GM19395 (cell line): Measurements from ENCODE around the gene GNB5.
"Not testable (repeated sequence)": the region's sequence is repeated elsewhere in the genome, so short reads cannot be mapped to it uniquely, and the experiment has no call there.

Experiments used
- ATAC-seq: cut with Tn5 transposase; IDR thresholded peaks from one replicate; pipeline ENCODE4 v1.9.1; 2021; ENCODE audit warnings: mild to moderate bottlenecking, moderate library complexity; ENCODE audit not compliant: unreplicated experiment

GNB5 gene

DNA sequence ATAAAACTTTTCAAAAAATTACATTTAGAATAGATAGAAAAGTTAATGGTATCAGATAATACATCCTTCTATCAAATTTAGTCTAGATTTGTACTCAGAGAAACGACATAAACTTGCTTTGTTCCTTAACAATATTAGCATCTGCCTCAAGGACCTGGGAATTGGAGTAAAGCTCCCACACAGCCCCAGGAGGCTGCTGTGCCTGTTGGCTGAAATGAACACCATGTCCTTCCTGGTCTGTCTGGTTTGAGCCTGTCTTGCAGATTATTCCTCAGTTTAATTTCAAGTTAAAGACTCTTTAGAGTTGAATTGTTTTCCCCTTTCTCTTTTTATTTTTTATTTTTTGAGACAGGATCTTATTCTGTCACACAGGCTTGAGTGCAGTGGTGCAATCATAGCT is 19.4 kb downstream of the GNB5 start:
- no peak for ATAC-seq

GRCh38 chr15:52171386-52171785 is 19.8 kb downstream of the GNB5 start:
- no peak for ATAC-seq

GRCh38 chr15:52170199-52170598 is 21.0 kb downstream of the GNB5 start:
- ATAC-seq = not testable (repeated sequence)

GRCh38 chr15:52165494-52166131 is 25.6 kb downstream of the GNB5 start:
- not testable (repeated sequence) for ATAC-seq

GRCh38 chr15:52164631-52165265 is 26.4 kb downstream of the GNB5 start:
- no peak for ATAC-seq

DNA sequence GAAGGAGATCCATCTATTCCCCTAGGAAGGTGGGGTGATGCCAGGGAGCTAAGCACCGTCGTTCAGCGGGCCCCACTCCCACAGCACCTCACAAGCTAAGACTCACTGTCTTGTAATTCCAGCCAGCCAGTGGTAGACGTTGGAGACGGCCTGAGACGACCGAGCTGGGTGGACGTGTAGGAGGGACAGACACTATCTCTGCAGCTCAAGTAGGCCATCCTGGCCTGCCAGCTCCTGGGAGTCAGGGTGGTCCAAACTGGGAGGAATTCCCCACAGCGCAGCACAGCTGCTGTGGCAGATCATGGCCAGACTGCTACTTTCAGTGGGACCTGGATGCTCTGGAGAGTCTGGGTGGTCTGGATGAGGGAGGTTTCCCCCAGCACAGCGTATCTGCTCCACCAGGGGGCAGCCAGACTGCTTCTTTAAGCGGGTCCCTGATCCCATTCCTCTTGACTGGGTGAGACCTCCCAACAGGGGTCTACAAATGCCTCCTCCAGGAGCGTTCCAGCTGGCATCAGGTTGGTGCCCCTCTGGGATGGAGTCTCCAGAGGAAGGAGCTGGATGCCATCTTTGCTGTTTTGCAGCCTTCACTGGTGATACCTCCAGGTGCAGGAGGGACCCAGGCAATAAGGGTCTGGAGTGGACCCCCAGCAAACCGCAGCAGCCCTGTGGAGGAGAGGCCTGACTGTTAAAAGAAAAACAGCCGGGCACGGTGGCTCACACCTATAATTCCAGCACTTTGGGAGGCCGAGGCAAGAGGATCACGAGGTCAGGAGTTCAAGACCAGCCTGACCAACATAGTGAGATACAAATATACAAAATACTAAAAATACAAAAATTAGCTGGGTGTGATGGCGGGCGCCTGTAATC is 27.6 kb downstream of the GNB5 start:
- ATAC-seq = no peak

GRCh38 chr15:52162876-52163275 is 28.3 kb downstream of the GNB5 start:
- ATAC-seq = no peak

DNA sequence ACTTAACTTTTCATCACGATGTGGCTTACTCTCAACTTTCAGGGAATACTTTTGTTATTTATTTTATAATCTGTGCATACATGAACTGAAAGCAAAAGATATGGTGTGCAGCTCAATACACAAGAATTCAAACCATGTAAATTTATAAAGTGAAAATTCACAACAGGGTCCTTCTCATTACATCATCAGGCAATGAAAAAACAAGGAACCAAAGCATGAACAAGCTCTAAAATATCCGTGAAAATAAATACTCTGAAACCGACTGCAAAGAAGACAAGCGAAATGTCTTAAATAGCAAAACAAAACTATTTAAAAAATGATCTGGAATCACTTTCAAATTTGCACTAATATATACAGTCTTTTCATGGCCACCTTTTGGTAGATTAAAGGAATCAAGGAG is 28.9 kb downstream of the GNB5 start:
- ATAC-seq = no peak

DNA sequence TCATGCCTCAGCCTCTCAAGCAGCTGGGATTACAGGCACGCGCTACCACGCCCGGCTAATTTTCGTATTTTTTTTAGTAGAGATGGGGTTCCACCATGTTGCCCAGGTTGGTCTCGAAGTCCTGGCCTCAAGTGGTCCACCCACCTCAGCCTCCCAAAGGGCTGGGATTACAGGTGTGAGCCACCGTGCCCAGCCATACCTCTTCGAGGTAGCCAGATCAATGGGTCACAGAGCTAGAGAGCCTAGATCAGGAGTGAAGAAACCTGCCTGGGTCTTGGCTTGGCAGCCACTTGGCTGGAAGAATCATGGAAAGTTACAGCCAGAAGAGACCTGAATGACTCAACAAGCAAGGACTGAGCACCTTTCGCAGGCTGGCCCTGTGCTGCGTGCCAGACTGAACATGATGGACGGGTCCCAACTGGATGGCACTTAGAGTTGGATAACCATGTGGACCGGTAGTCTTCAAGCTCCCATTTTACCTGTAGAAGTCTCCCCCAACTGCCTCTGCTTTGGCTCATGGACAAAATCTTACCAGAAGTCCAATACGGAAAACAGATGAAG is 29.7 kb downstream of the GNB5 start:
- no peak for ATAC-seq

GRCh38 chr15:52159645-52160044 is 31.5 kb downstream of the GNB5 start:
- no peak for ATAC-seq

DNA sequence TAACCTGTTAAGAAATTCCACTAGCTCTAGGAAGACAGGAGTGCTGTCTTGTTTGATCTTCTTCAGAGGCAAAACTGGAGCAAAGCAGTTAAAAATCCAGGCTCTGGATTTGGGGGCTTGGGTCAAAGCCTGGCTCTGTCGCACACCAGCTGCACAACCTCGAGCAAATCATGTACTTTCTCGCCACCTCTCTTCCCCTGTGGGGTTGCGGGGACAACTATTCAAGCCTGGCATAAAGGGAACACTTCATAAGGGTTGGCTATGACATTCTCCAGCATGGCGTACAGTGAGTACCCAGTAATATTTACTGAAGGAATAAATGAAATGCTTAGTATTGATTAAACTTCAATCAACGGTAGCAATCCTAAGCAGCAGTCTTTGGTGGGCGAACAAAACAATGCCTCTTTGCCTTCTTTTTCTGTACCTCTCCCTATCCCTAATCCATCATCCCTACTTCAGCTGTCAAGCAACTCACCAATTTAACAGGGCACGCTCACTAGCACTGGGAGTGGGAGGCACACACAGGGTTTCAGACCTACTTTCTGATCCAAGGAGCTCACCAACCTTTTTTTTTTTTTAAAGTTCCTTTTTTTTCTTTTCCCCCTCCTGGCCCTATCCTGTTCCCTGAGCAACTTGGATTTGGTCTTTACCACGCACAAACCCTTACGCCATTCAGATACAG is 33.0 kb downstream of the GNB5 start:
- ATAC-seq = no peak

- no peak for ATAC-seq
Measured at GRCh38 chr15:52155878-52156277, 35.3 kb downstream of the GNB5 start.

DNA sequence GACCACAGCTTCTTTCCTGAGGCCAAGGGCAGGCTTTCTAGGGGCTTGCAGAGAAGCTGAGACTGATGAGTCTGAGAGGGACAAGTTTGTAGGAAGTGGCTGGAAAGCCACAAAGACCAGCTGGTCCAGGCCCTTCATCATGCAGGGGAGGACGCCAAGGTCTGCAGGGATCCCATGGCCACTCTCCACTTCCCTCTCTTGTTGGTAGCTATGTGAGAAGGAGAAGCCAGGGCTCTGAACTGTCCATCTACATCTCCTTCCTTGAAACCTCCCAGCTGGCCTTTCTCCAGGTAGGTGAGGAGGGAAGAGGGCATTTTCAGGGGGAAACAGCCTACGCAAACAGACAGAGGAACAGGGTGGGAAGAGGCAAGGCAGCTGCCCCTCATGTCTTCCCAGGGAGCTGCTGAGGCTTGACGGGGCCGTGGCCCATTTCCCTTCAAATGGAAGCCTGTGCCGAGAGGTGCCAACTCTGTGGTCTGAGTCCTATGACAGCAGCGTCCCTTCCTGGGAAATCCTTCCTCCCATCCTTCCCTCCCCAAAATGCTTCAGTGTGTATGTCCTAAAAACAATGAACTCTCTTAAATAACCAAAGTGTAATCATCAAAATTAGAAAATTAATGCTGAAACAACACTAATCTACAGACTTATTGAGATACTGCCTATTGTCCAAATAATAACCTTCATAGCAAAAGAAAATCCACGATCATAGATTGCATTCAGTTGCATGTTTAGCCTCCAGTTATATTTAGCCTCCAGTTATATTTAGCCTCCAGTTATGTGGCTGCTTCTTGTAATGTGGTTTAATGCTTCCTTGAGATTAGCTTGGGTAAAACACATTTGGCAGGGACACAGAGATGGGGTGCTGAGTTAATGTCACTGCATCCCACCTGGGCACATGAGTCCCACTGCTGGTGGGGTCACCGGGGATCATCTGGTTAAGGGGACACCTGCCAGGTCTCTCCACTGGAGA is 36.0 kb downstream of the GNB5 start:
- no peak for ATAC-seq

- ATAC-seq = no peak
Measured at GRCh38 chr15:52153900-52154895, 37.0 kb downstream of the GNB5 start.

DNA sequence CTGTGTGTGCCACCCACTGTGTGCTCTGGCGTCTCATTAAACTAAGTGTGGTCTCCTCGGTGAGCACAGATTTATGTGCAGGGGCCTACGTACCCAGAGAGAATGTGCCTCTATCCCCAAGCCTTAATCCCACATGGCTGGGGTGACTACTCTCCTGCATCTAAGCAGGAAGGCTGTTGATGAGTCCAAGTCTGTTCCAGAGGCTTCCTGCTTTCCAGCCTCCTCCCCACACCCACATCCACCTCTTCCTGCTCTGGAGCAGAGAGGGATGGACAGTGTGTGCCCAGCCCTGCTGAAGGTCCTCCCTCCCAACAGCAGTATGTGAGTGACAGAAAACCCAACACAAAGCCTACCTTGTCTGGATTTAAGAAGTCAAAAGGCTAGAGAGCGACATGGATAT is 39.8 kb downstream of the GNB5 start:
- ATAC-seq = no peak

- no peak for ATAC-seq
Measured at GRCh38 chr15:52150871-52151270, 40.3 kb downstream of the GNB5 start.

DNA sequence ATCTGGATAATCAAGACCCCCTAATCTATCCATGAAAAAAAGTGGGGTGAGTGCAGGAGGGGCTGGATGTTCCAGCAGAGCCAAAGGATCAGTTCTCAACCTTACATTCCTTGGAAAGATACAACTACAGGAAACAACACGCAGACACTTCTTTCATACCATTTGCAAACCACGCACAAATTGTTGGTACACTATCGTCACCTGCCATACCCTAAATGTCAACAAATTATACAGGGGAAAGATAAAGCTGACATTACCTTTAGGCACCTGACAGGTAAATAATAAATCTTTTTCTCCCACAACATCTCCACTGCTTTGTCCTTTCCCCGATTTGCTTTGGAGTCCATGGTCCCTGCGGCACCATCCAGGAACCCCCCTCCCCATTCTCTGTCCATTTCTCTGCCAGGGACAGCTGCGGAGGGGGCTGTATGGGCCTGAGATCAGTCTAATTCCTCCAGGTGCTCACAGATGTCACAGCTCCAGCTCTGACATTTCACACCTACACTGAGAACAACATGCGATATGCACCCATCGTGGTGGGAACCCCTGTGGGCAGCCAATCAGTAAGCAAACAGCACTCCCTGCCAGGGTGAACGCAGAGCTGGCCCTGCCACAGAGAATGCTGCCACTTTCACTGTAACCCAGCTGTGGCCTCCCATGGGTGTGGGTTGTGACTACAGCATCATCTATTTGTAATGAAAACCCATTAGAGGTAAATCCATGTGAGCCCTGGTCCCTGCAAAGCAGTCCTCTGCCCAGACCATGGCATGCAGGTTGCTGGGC is 41.0 kb downstream of the GNB5 start:
- no peak for ATAC-seq

GRCh38 chr15:52148403-52148802 is 42.8 kb downstream of the GNB5 start:
- ATAC-seq = no peak
